Endothelial cell of umbilical vein (primary cell): Measurements from ENCODE around the gene RSPRY1. TPM values are rescaled to one million over a fixed set of nuclear protein-coding genes. Genes with fewer than 3 reads are reported as not detected.

Source experiments
- BruUV-seq: library from RNA; stranded (reverse); fragments of 400-500 nt; replicated peaks from 2 replicates; lab custom pipeline; 2021; lab: Mats Ljungman, UMichigan
- CTCF ChIA-PET: fragments of 300-600, 350-600 bp; sonication (Branson Sonifier 250); formaldehyde crosslinking; loops from one replicate; lab custom pipeline; 2021; ENCODE audit warnings: antibody characterized with exemption, inconsistent platforms; lab: Charles Lee
- POLR2A ChIA-PET: fragments of 300-600, 350-600 bp; sonication (Branson Sonifier 250); formaldehyde crosslinking; loops from one replicate; lab custom pipeline; 2021; ENCODE audit warnings: antibody characterized with exemption, inconsistent platforms; lab: Charles Lee
- DNase-seq: peaks from one replicate; pipeline ENCODE4 v3.0.0-alpha.2; 2011; ENCODE audit warnings: low read depth, low spot score
- FAIRE-seq: peaks from 2 replicates; lab custom pipeline; 2011; peaks lifted over from hg19 to GRCh38; lab: Jason Lieb, UNC
- H2AFZ ChIP-seq: 2 replicates; pipeline ENCODE4 v1.6.0; 2012; ENCODE audit warnings: low read depth, low read length, control low read depth, inconsistent platforms
- H3K27ac ChIP-seq: 2 replicates; pipeline ENCODE4 v1.5.1; 2011; ENCODE audit warnings: low read depth, mild to moderate bottlenecking, control low read depth, low read length, moderate library complexity; ENCODE audit not compliant: insufficient read depth
- H3K27me3 ChIP-seq, 2 experiments: 2 replicates each; pipeline versions ENCODE4 v1.6.0 to v1.6.1; 2011; ENCODE audit warnings: low read length in 2 of 2, mixed read lengths in 1 of 2; ENCODE audit not compliant: control insufficient read depth in 2 of 2, insufficient read depth in 2 of 2
- H3K36me3 ChIP-seq, 2 experiments: 2 replicates in 1 of 2; 3 replicates in 1 of 2; pipeline ENCODE4 v1.5.1; 2011; ENCODE audit warnings: low read length in 2 of 2, mild to moderate bottlenecking in 1 of 2, moderate library complexity in 1 of 2; ENCODE audit not compliant: control insufficient read depth in 2 of 2, insufficient read depth in 2 of 2; ENCODE audit errors: extremely low read depth in 1 of 2
- H3K4me1 ChIP-seq: 3 replicates; pipeline ENCODE4 v1.5.1; 2011; ENCODE audit warnings: mild to moderate bottlenecking, low read length; ENCODE audit not compliant: control insufficient read depth, insufficient read depth; ENCODE audit errors: extremely low read depth
- H3K4me2 ChIP-seq: 2 replicates; pipeline ENCODE4 v1.6.1; 2011; ENCODE audit warnings: low read length, control low read depth, mixed read lengths; ENCODE audit not compliant: insufficient read depth
- H3K4me3 ChIP-seq, 3 experiments: fragments of 200-600 bp in 1 of 3; sonication (generic), shearing (Covaris generic) in 1 of 3; replicated peaks in 1 of 3; 2 replicates each; pipeline ENCODE4 v1.5.1; 2011 to 2016; ENCODE audit warnings: control low read depth in 3 of 3, low read length in 3 of 3, mild to moderate bottlenecking in 2 of 3, inconsistent platforms in 1 of 3, low read depth in 1 of 3, moderate library complexity in 1 of 3; ENCODE audit not compliant: insufficient read depth in 1 of 3
- H3K79me2 ChIP-seq: 2 replicates; pipeline ENCODE4 v1.6.0; 2012; ENCODE audit warnings: low read length, inconsistent platforms; ENCODE audit not compliant: control insufficient read depth, insufficient read depth
- H3K9ac ChIP-seq: replicated peaks from 2 replicates; pipeline ENCODE3; 2011; ENCODE audit warnings: low read length, control low read depth; ENCODE audit not compliant: insufficient read depth; ENCODE audit errors: extremely low read depth
- H3K9me1 ChIP-seq: replicated peaks from 3 replicates; pipeline ENCODE4 v1.6.0; 2011; ENCODE audit warnings: mild to moderate bottlenecking, low read length; ENCODE audit not compliant: control insufficient read depth, insufficient read depth; ENCODE audit errors: extremely low read depth
- H3K9me3 ChIP-seq: replicated peaks from 2 replicates; pipeline ENCODE4 v1.5.1; 2012; ENCODE audit warnings: low read length, inconsistent platforms; ENCODE audit not compliant: control insufficient read depth, insufficient read depth
- H4K20me1 ChIP-seq: replicated peaks from 2 replicates; pipeline ENCODE3; 2011; ENCODE audit warnings: mild to moderate bottlenecking, low read length; ENCODE audit not compliant: control insufficient read depth, insufficient read depth; ENCODE audit errors: extremely low read depth
- FOS ChIP-seq: IDR thresholded peaks from 2 replicates; pipeline ENCODE4 v1.6.1; 2011; ENCODE audit warnings: mild to moderate bottlenecking, low read length, moderate library complexity, borderline replicate concordance; ENCODE audit not compliant: insufficient read depth
- JUN ChIP-seq: IDR thresholded peaks from 2 replicates; pipeline ENCODE4 v1.6.1; 2011; ENCODE audit warnings: borderline replicate concordance, low read depth; ENCODE audit not compliant: insufficient read length, insufficient read depth
- MYC ChIP-seq: IDR thresholded peaks from one replicate; pipeline ENCODE4 v1.6.1; 2011; ENCODE audit warnings: mild to moderate bottlenecking, low read depth, low read length
- POLR2AphosphoS5 ChIP-seq: IDR thresholded peaks from 2 replicates; pipeline ENCODE4 v1.6.1; 2012; ENCODE audit warnings: low read depth, mild to moderate bottlenecking, control low read depth, low read length, moderate library complexity; ENCODE audit not compliant: insufficient read depth
- dilution Hi-C: fragments of 300-500 bp; cut with MboI; formaldehyde crosslinking; loops from one replicate; pipeline ENCODE4 v1.15.0; 2019; ENCODE audit warnings: low sequenced_read_pairs; ENCODE audit not compliant: extremely low pct_ligation_motif_present
- intact Hi-C: fragments of 100-400 bp; cut with micrococcal nuclease; formaldehyde crosslinking; loops from one replicate; pipeline ENCODE4 v1.10.0; 2022
- polyA plus RNA-seq, 4 experiments: library from polyadenylated mRNA; depleted of rRNA in 3 of 4; stranded (reverse) in 3 of 4; unstranded in 1 of 4; fragments of >200 nt; gene quantifications; 2 replicates each; pipeline versions ENCODE4 v1.2.1 to v1.2.3, GENCODE V29; 2011 to 2012; ENCODE audit warnings: missing spikeins in 1 of 4
- total RNA-seq: library from RNA; stranded (reverse); gene quantifications from 2 replicates; pipeline ENCODE4 v1.2.3, GENCODE V29; 2021
- TF ChIP-seq, protein P1 (sequence below): IDR thresholded peaks from 2 replicates; pipeline ENCODE4 v1.6.1; 2011; ENCODE audit not compliant: insufficient read depth, insufficient read length
- TF ChIP-seq, protein P2 (sequence below), 2 donors: IDR thresholded peaks; 1 replicate in 1 of 2; 2 replicates in 1 of 2; pipeline ENCODE4 v1.5.1; 2011; ENCODE audit warnings: low read length in 2 of 2, mild to moderate bottlenecking in 2 of 2, moderate library complexity in 2 of 2, control low read depth in 1 of 2, inconsistent platforms in 1 of 2, low read depth in 1 of 2; ENCODE audit not compliant: insufficient read depth in 1 of 2; ENCODE audit errors: extremely low read depth in 1 of 2

The RSPRY1 gene
- total and polyA plus RNA-seq, 2 donors (not counting 3 experiments of a cell fraction or from before 2014, with no cell fraction given) = 28.5 to 55.1 TPM

DNA sequence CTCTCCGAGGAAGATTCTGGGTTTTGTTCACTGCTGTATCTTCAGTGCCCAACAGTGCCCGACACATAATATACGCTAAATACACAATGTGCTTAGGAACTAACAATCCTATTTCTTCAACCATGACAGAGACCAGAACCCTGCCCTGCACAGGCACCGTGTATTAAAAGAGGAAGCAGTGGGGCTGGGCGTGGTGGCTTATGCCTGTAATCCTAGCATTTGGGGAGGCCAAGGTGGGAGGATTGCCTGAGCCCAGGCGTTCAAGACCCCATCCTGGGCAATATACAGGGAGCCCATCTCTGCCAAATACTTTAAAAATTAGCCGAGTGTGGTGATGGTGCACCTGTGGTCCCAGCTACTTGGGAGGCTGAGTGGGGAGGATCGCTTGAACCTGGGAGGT, 78.3 kb downstream of the RSPRY1 start:
- FAIRE-seq (no peak), DNase-seq (no peak)
- Histone ChIP-seq H3K4me1 (peaks cover 34% of the 10 kb centered on the region), H3K27me3 (no peaks in the 10 kb centered on the region), H3K9ac (no peak overlapping the region), H3K36me3 (no peaks in the 10 kb centered on the region), H4K20me1 (no peaks in the 10 kb centered on the region), H3K9me1 (no peaks in the 10 kb centered on the region), H3K4me3 (no peak overlapping the region), H3K9me3 (no peaks in the 10 kb centered on the region), H3K79me2 (no peaks in the 10 kb centered on the region), H2AFZ (no peak overlapping the region), H3K4me2 (no peak overlapping the region), H3K27ac (no peak overlapping the region)
- dilution Hi-C loops = no loop called here
- ChIA-PET CTCF (no interaction called here), POLR2A (no interaction called here)
- intact Hi-C loops = no loop called here
- BruUV-seq = no TSS peak
- no peak for TF ChIP-seq POLR2AphosphoS5
- no peak for TF ChIP-seq JUN
- TF ChIP-seq FOS = no peak
- TF ChIP-seq, protein P1, sequence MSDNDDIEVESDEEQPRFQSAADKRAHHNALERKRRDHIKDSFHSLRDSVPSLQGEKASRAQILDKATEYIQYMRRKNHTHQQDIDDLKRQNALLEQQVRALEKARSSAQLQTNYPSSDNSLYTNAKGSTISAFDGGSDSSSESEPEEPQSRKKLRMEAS = no peak

DNA sequence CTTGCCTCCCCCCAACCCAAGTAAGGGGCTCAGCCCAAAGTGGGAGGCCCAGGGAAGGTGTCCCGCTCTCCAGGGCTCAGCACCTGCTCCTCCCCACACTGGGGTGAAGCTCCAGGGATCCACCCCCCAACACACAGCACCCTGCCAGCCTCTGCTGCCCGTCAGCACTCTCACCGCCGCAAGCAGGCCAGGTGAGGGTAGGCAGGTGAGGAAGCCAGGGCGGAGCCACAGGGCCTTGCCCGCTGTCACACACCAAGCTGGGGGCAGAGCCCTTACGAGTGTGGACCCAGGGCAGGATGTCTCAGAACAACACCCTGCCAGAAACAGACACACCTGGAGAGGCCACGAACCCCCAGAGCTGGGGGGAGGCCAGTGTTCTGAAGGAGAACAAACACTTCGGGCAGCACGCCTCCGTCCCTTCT, 78.8 kb downstream of the RSPRY1 start:
- FAIRE-seq = no peak

More for the DNA sequence above, 78.8 kb downstream of the RSPRY1 start:
- H3K9ac ChIP-seq = no peak overlapping the region
- H4K20me1 ChIP-seq = no peaks in the 10 kb centered on the region
- no peaks in the 10 kb centered on the region for H3K27me3 ChIP-seq
- H3K27ac ChIP-seq = no peak overlapping the region
- ChIA-PET CTCF (no interaction called here), POLR2A (no interaction called here)
- no peaks in the 10 kb centered on the region for H3K36me3 ChIP-seq
- peaks cover 30% of the 10 kb centered on the region for H3K4me1 ChIP-seq
- no TSS peak for BruUV-seq
- no peaks in the 10 kb centered on the region for H3K79me2 ChIP-seq
- H3K9me1 ChIP-seq = no peaks in the 10 kb centered on the region
- dilution Hi-C loops = no loop called here
- DNase-seq = no peak
- no peaks in the 10 kb centered on the region for H3K9me3 ChIP-seq
- intact Hi-C loops = no loop called here
- H3K4me2 ChIP-seq = no peak overlapping the region
- TF ChIP-seq POLR2AphosphoS5 (no peak), MYC (no peak)
- TF ChIP-seq, protein P2, sequence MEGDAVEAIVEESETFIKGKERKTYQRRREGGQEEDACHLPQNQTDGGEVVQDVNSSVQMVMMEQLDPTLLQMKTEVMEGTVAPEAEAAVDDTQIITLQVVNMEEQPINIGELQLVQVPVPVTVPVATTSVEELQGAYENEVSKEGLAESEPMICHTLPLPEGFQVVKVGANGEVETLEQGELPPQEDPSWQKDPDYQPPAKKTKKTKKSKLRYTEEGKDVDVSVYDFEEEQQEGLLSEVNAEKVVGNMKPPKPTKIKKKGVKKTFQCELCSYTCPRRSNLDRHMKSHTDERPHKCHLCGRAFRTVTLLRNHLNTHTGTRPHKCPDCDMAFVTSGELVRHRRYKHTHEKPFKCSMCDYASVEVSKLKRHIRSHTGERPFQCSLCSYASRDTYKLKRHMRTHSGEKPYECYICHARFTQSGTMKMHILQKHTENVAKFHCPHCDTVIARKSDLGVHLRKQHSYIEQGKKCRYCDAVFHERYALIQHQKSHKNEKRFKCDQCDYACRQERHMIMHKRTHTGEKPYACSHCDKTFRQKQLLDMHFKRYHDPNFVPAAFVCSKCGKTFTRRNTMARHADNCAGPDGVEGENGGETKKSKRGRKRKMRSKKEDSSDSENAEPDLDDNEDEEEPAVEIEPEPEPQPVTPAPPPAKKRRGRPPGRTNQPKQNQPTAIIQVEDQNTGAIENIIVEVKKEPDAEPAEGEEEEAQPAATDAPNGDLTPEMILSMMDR (IDR thresholded peaks at IDR 0.05; ENCODE audit: extremely low read depth in 1 of 2, insufficient read depth in 1 of 2, low read depth in 1 of 2, low read length in 2 of 2) = no peak
- H3K4me3 ChIP-seq = no peak overlapping the region
- H2AFZ ChIP-seq = no peak overlapping the region
